Osteocyte (in vitro differentiated cells): ENCODE results near the gene UBE2L6. TPM values are rescaled to one million over a fixed set of nuclear protein-coding genes. Genes with fewer than 3 reads are reported as not detected.
A peak's percentile ranks its signal among the peaks of the same experiment; 100 is the strongest.

Experiments
- DNase-seq: peaks from one replicate; pipeline ENCODE4 v3.0.0; 2021; ENCODE audit warnings: mixed read lengths; ENCODE audit not compliant: unreplicated experiment; ENCODE audit errors: extremely low spot score
- H3K27ac Mint-ChIP-seq: one replicate; pipeline ENCODE4 v1.8.0; 2021; ENCODE audit warnings: mild to moderate bottlenecking, mixed read lengths; ENCODE audit not compliant: unreplicated experiment
- H3K27me3 Mint-ChIP-seq: one replicate; pipeline ENCODE4 v1.8.0; 2021; ENCODE audit warnings: mixed read lengths; ENCODE audit not compliant: unreplicated experiment
- H3K36me3 Mint-ChIP-seq: one replicate; pipeline ENCODE4 v1.8.0; 2021; ENCODE audit warnings: mixed read lengths; ENCODE audit not compliant: unreplicated experiment
- H3K4me1 Mint-ChIP-seq: one replicate; pipeline ENCODE4 v1.8.0; 2021; ENCODE audit warnings: mixed read lengths; ENCODE audit not compliant: unreplicated experiment
- H3K4me3 Mint-ChIP-seq: one replicate; pipeline ENCODE4 v1.8.0; 2021; ENCODE audit warnings: mild to moderate bottlenecking, moderate library complexity, mixed read lengths; ENCODE audit not compliant: unreplicated experiment
- H3K9me3 Mint-ChIP-seq: one replicate; pipeline ENCODE4 v1.8.0; 2021; ENCODE audit warnings: mixed read lengths; ENCODE audit not compliant: unreplicated experiment
- CTCF ChIP-seq: fragments of 200-600 bp; sonication (generic); IDR thresholded peaks from 2 replicates; pipeline ENCODE4 v1.5.0; 2021; ENCODE audit warnings: antibody characterized with exemption, mild to moderate bottlenecking, moderate library complexity
- total RNA-seq: library from RNA; stranded (reverse); gene quantifications from 2 replicates; pipeline ENCODE4 v1.2.1, GENCODE V29; 2021

Gene UBE2L6
- total RNA-seq, 1 donor from 2014 or later: 58.9 TPM

- Mint-ChIP-seq H3K4me1 (peaks cover 5% of the 10 kb centered on the region), H3K27ac (no peak overlapping the region), H3K27me3 (peaks cover 36% of the 10 kb centered on the region), H3K9me3 (no peaks in the 10 kb centered on the region), H3K4me3 (no peak overlapping the region), H3K36me3 (no peaks in the 10 kb centered on the region)
- no peak for DNase-seq
- TF ChIP-seq CTCF: no peak
Measured at GRCh38 chr11:57605028-57605420, 37.6 kb upstream of the UBE2L6 start.

GRCh38 chr11:57604296-57605027 is 37.0 kb upstream of the UBE2L6 start:
- Mint-ChIP-seq H3K4me1 (peaks cover 5% of the 10 kb centered on the region), H3K27me3 (peaks cover 36% of the 10 kb centered on the region), H3K36me3 (no peaks in the 10 kb centered on the region), H3K27ac (no peak overlapping the region), H3K9me3 (no peaks in the 10 kb centered on the region), H3K4me3 (no peak overlapping the region)
- TF ChIP-seq CTCF: no peak
- no peak for DNase-seq

- H3K27ac Mint-ChIP-seq: no peak overlapping the region
- H3K9me3 Mint-ChIP-seq: no peaks in the 10 kb centered on the region
- no peak overlapping the region for H3K4me3 Mint-ChIP-seq
- no peak for DNase-seq
- H3K4me1 Mint-ChIP-seq: peaks cover 19% of the 10 kb centered on the region
- peaks cover 27% of the 10 kb centered on the region for H3K27me3 Mint-ChIP-seq
- H3K36me3 Mint-ChIP-seq: no peaks in the 10 kb centered on the region
- no peak for TF ChIP-seq CTCF
Measured at GRCh38 chr11:57601297-57601696, 33.8 kb upstream of the UBE2L6 start.

GRCh38 chr11:57599381-57599780 is 31.9 kb upstream of the UBE2L6 start:
- Mint-ChIP-seq H3K27me3 (peaks cover 32% of the 10 kb centered on the region), H3K9me3 (no peaks in the 10 kb centered on the region), H3K27ac (no peak overlapping the region), H3K4me3 (no peak overlapping the region), H3K36me3 (no peaks in the 10 kb centered on the region), H3K4me1 (peaks cover 15% of the 10 kb centered on the region)
- no peak for TF ChIP-seq CTCF
- DNase-seq: no peak

- Mint-ChIP-seq H3K27ac (no peak overlapping the region), H3K36me3 (no peaks in the 10 kb centered on the region), H3K27me3 (peaks cover 38% of the 10 kb centered on the region), H3K4me3 (peak overlapping the region; percentile 65), H3K9me3 (no peaks in the 10 kb centered on the region), H3K4me1 (peaks cover 14% of the 10 kb centered on the region)
- TF ChIP-seq CTCF: no peak
- DNase-seq: no peak
Measured at GRCh38 chr11:57598831-57599155, 31.3 kb upstream of the UBE2L6 start.
